Endothelial cell (in vitro differentiated cells): ENCODE results near the gene PPME1. TPM values are rescaled to one million over a fixed set of nuclear protein-coding genes. Genes with fewer than 3 reads are reported as not detected.

Experiments used
- DNase-seq: peaks from one replicate; pipeline ENCODE4 v3.0.0; 2021; ENCODE audit warnings: low spot score
- H3K27ac Mint-ChIP-seq: one replicate; pipeline ENCODE4 v1.8.0; 2021; ENCODE audit warnings: mixed read lengths, inconsistent platforms; ENCODE audit not compliant: unreplicated experiment
- H3K27me3 Mint-ChIP-seq: one replicate; pipeline ENCODE4 v1.8.0; 2021; ENCODE audit warnings: mild to moderate bottlenecking, moderate library complexity, mixed read lengths, inconsistent platforms; ENCODE audit not compliant: unreplicated experiment
- H3K36me3 Mint-ChIP-seq: one replicate; pipeline ENCODE4 v1.8.0; 2021; ENCODE audit warnings: mild to moderate bottlenecking, low read depth, mixed read lengths, inconsistent platforms; ENCODE audit not compliant: unreplicated experiment
- H3K4me1 Mint-ChIP-seq: one replicate; pipeline ENCODE4 v1.8.0; 2021; ENCODE audit warnings: mild to moderate bottlenecking, mixed read lengths, inconsistent platforms; ENCODE audit not compliant: unreplicated experiment
- H3K4me3 Mint-ChIP-seq: one replicate; pipeline ENCODE4 v1.8.0; 2021; ENCODE audit warnings: mild to moderate bottlenecking, mixed read lengths, inconsistent platforms; ENCODE audit not compliant: unreplicated experiment
- H3K9me3 Mint-ChIP-seq: one replicate; pipeline ENCODE4 v1.8.0; 2021; ENCODE audit warnings: mixed read lengths, inconsistent platforms; ENCODE audit not compliant: unreplicated experiment
- CTCF ChIP-seq: fragments of 200-600 bp; sonication (generic); IDR thresholded peaks from one replicate; pipeline ENCODE4 v1.5.0; 2021; ENCODE audit warnings: antibody characterized with exemption; ENCODE audit not compliant: unreplicated experiment
- total RNA-seq: library from RNA; stranded (reverse); fragmentation: NEBNext Ultra II Directional; extraction: Animal tissue kit (Norgen Biotek cat#: 25700); gene quantifications from one replicate; pipeline ENCODE4 v1.2.1, GENCODE V29; 2021; ENCODE audit not compliant: unreplicated experiment

PPME1 gene
- total RNA-seq, 1 donor from 2014 or later, result 27.2 TPM

DNA sequence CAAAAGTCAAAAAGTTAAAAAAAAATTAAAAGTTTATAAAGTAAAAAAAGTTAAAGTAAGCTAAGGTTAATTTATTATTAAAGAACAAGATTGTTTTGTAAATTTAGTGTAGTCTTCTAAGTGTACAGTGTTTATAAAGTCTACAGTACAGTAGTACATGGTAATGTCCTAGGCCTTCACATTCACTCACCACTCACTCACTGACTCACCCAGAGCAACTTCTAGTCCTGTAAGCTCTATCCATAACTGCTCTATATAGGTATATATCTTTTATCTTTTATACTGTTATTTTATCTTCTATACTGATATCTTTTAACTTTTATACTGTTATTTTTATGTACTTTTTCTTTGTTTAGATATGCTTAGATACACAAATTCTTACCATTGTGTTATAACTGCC, 11.4 kb upstream of the PPME1 start:
- no peak for DNase-seq
- H3K27ac Mint-ChIP-seq, result no peak overlapping the region
- no peaks in the 10 kb centered on the region for H3K27me3 Mint-ChIP-seq

GRCh38 chr11:74162681-74163467, 8.2 kb upstream of the PPME1 start:
- Mint-ChIP-seq H3K27me3 (no peaks in the 10 kb centered on the region), H3K9me3 (no peaks in the 10 kb centered on the region), H3K4me1 (no peaks in the 10 kb centered on the region), H3K27ac (no peak overlapping the region), H3K4me3 (no peak overlapping the region), H3K36me3 (peaks cover 12% of the 10 kb centered on the region)
- no peak for DNase-seq
- no peak for TF ChIP-seq CTCF

More for the DNA sequence above, 11.4 kb upstream of the PPME1 start:
- TF ChIP-seq CTCF, result no peak
- Mint-ChIP-seq H3K9me3 (no peaks in the 10 kb centered on the region), H3K4me3 (no peak overlapping the region), H3K4me1 (no peaks in the 10 kb centered on the region), H3K36me3 (peaks cover 8% of the 10 kb centered on the region)

DNA sequence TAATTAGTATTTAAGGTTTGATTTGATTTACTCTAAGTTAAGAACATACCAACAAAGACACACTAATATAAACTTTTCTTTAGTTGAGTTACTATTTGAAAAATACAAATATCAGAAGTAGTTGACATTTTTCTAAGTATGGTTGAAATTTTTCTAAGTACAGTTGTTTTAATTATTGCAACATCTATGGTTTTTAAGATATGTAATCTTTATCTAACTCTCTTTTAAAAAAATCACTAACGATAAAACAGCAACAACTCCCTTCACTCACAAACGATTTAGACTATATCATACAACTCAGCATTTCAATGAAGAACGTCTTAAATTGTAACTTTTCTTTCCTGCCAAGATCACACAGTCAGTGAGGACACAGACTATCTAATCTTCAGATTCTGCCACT, 2.3 kb upstream of the PPME1 start:
- no peak for DNase-seq
- no peak overlapping the region for H3K27ac Mint-ChIP-seq
- no peaks in the 10 kb centered on the region for H3K9me3 Mint-ChIP-seq
- H3K27me3 Mint-ChIP-seq, result no peaks in the 10 kb centered on the region
- H3K36me3 Mint-ChIP-seq, result peaks cover 7% of the 10 kb centered on the region
- peaks cover 3% of the 10 kb centered on the region for H3K4me1 Mint-ChIP-seq
- no peak for TF ChIP-seq CTCF
- H3K4me3 Mint-ChIP-seq, result no peak overlapping the region

DNA sequence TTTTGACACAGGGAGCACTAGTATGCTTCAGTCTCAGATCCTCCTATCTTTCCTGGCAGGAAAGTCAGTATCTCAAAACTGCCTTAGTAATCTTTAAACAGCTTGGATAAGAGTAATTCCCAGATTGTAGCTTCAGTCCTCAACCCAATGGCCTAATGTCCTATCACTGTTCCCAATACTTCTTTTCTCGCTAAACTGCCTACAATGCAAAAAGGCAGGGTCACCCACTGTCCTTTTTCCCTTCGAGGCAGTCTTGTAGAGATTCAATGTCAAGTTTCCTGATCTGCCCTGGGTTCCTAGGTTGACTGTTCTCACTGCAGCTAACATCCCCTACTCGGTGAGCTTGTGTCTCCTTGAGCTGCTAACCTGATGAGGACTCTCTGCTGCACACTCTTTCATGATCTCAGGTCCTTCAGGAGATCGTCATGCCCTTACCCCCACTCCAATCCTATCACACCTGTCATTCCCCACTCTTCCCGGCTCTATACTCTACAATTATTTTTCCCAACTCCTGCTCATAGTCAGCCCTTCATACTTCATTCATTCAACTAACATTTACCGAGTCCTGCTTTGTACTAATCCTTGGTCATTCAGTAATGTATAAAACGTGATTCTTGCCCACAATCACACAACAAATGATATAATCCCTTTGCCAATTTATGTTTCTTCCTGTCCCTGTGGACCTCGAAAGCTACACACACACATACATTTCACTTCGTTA, 1.2 kb upstream of the PPME1 start:
- DNase-seq, result no peak
- TF ChIP-seq CTCF, result no peak
- peaks cover 11% of the 10 kb centered on the region for H3K36me3 Mint-ChIP-seq
- H3K4me1 Mint-ChIP-seq, result peaks cover 3% of the 10 kb centered on the region
- H3K27ac Mint-ChIP-seq, result no peak overlapping the region
- H3K4me3 Mint-ChIP-seq, result no peak overlapping the region
- no peaks in the 10 kb centered on the region for H3K27me3 Mint-ChIP-seq
- no peaks in the 10 kb centered on the region for H3K9me3 Mint-ChIP-seq

GRCh38 chr11:74171630-74171968, 510 bp downstream of the PPME1 start:
- Mint-ChIP-seq H3K4me3 (no peak overlapping the region), H3K9me3 (no peaks in the 10 kb centered on the region), H3K36me3 (peaks cover 7% of the 10 kb centered on the region), H3K4me1 (peaks cover 3% of the 10 kb centered on the region), H3K27me3 (no peaks in the 10 kb centered on the region), H3K27ac (no peak overlapping the region)
- no peak for DNase-seq
- no peak for TF ChIP-seq CTCF
